Measurements from ENCODE around the gene MBD3L5. TPM values are rescaled to one million over a fixed set of nuclear protein-coding genes. Genes with fewer than 3 reads are reported as not detected.
A peak's percentile ranks its signal among the peaks of the same experiment; 100 is the strongest.
"Not testable (repeated sequence)": the region's sequence is repeated elsewhere in the genome, so short reads cannot be mapped to it uniquely, and the experiment has no call there.

MBD3L5 gene
- total RNA-seq, 1 donor from 2014 or later = not detected

DNA sequence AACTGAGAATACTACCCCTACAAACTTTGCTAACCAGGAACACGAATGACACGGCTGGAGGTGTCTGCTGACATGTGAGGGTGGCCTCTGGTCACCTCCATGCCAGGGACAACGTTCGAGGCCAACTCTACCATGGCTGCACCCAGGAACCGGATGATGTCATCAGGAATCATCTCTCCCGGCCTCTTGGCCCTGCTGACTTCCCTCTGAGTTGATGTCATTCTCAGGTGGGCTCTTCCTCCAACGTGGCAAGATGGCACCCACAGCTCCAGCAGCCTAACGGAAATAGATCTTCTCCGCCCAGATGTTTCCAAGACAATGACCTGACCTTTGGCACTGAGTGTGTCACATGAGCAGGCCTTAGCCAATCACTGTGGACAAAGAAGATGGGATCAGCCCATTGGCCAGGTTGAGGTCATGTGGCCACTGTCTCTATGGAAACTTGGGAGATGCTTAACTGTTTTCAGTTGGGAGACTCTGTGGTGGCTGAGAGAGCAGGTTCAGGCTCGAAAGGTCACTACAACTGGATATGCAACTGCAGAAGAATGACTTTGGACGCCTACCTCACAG lies 24.2 kb upstream of the MBD3L5 start:
- TF ChIP-seq CTCF (IDR thresholded peaks at IDR 0.05) = no peak
- no peaks in the 10 kb centered on the region for H3K27me3 Mint-ChIP-seq (ENCODE audit: unreplicated experiment)
- H3K9me3 Mint-ChIP-seq (ENCODE audit: unreplicated experiment) = peaks cover 7% of the 10 kb centered on the region
- H3K36me3 Mint-ChIP-seq (ENCODE audit: unreplicated experiment) = no peaks in the 10 kb centered on the region
- H3K4me1 Mint-ChIP-seq (ENCODE audit: unreplicated experiment) = no peaks in the 10 kb centered on the region
- no peak overlapping the region for H3K4me3 Mint-ChIP-seq (ENCODE audit: unreplicated experiment)
- no peak for DNase-seq (ENCODE audit: extremely low spot score, unreplicated experiment)
- no peak overlapping the region for H3K27ac Mint-ChIP-seq (ENCODE audit: unreplicated experiment)

DNA sequence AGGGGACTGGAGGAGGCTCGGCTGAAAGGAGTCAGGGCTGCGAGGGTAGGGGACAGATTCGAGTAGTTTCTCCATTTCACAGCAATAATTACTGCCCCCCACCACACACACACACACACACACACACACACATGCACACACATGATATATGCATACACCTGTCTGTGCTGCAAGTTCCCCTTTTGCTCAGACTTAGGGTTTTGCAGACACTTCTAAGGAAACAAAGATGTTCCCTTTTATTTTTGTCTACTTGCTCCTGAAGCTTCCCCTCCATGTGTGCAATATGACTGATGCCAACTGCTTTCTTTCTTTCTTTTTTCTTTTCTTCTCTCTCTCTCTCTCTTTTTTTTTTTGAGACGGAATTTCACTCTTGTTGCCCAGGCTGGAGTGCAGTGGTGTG lies 22.5 kb upstream of the MBD3L5 start:
- H3K9me3 Mint-ChIP-seq (ENCODE audit: unreplicated experiment) = peaks cover 9% of the 10 kb centered on the region
- H3K4me3 Mint-ChIP-seq (ENCODE audit: unreplicated experiment) = no peak overlapping the region
- TF ChIP-seq CTCF (IDR thresholded peaks at IDR 0.05) = no peak
- H3K27ac Mint-ChIP-seq (ENCODE audit: unreplicated experiment) = no peak overlapping the region
- no peaks in the 10 kb centered on the region for H3K36me3 Mint-ChIP-seq (ENCODE audit: unreplicated experiment)
- H3K4me1 Mint-ChIP-seq (ENCODE audit: unreplicated experiment) = no peaks in the 10 kb centered on the region
- no peaks in the 10 kb centered on the region for H3K27me3 Mint-ChIP-seq (ENCODE audit: unreplicated experiment)
- DNase-seq (ENCODE audit: extremely low spot score, unreplicated experiment) = no peak

DNA sequence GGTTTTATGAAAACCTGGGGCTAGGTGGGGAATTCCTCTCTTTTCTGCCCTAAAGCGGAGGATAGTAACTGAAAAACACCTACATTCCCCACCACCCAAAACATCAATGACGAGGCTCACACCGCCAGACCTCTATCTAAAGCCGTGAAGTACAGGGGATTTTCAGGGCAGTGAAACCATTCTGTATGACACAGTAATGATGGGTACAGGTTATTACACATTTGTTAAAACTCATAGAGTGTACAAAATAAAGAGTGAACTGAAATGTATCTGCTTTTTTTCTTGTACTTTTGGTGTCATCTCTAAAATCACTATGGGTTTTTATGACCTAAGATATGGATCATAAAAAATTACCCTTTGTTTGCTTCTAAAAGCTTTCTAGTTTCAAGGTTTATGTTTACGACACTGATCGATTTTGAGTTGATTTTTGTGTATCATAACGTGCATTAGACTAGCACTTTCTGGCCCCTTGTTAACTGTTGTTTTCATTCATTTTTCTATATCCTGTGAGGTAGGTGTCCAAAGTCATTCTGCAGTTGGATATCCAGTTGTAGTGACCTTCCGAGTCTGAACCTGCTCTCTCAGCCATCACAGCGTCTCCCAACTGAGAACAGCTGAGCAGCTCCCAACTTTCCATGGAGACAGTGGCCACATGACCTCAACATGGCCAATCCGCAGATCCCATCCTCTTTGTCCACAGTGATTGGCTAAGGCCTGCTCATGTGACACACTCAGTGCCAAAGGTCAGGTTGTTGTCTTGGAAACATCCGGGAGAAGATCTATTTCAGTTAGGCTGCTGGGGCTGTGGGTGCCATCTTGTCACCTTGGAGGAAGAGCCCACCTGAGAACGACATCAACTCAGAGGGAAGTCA lies 19.4 kb upstream of the MBD3L5 start:
- no peaks in the 10 kb centered on the region for H3K27me3 Mint-ChIP-seq (ENCODE audit: unreplicated experiment)
- H3K9me3 Mint-ChIP-seq (ENCODE audit: unreplicated experiment) = peaks cover 9% of the 10 kb centered on the region
- no peak overlapping the region for H3K27ac Mint-ChIP-seq (ENCODE audit: unreplicated experiment)
- no peaks in the 10 kb centered on the region for H3K36me3 Mint-ChIP-seq (ENCODE audit: unreplicated experiment)
- DNase-seq (ENCODE audit: extremely low spot score, unreplicated experiment) = peak; percentile 51
- H3K4me1 Mint-ChIP-seq (ENCODE audit: unreplicated experiment) = no peaks in the 10 kb centered on the region
- TF ChIP-seq CTCF (IDR thresholded peaks at IDR 0.05) = no peak
- no peak overlapping the region for H3K4me3 Mint-ChIP-seq (ENCODE audit: unreplicated experiment)

- no peak overlapping the region for H3K27ac Mint-ChIP-seq (ENCODE audit: unreplicated experiment)
- no peaks in the 10 kb centered on the region for H3K4me1 Mint-ChIP-seq (ENCODE audit: unreplicated experiment)
- DNase-seq (ENCODE audit: extremely low spot score, unreplicated experiment) = peak; percentile 53
- peaks cover 9% of the 10 kb centered on the region for H3K9me3 Mint-ChIP-seq (ENCODE audit: unreplicated experiment)
- no peak overlapping the region for H3K4me3 Mint-ChIP-seq (ENCODE audit: unreplicated experiment)
- H3K27me3 Mint-ChIP-seq (ENCODE audit: unreplicated experiment) = no peaks in the 10 kb centered on the region
- no peak for TF ChIP-seq CTCF (IDR thresholded peaks at IDR 0.05)
- no peaks in the 10 kb centered on the region for H3K36me3 Mint-ChIP-seq (ENCODE audit: unreplicated experiment)
Measured at GRCh38 chr19:7013678-7014077, 16.7 kb upstream of the MBD3L5 start.

- DNase-seq (ENCODE audit: extremely low spot score, unreplicated experiment) = peak; percentile 63
- H3K4me1 Mint-ChIP-seq (ENCODE audit: unreplicated experiment) = no peaks in the 10 kb centered on the region
- H3K36me3 Mint-ChIP-seq (ENCODE audit: unreplicated experiment) = no peaks in the 10 kb centered on the region
- TF ChIP-seq CTCF (IDR thresholded peaks at IDR 0.05) = no peak
- H3K4me3 Mint-ChIP-seq (ENCODE audit: unreplicated experiment) = no peak overlapping the region
- H3K9me3 Mint-ChIP-seq (ENCODE audit: unreplicated experiment) = no peaks in the 10 kb centered on the region
- H3K27me3 Mint-ChIP-seq (ENCODE audit: unreplicated experiment) = no peaks in the 10 kb centered on the region
- no peak overlapping the region for H3K27ac Mint-ChIP-seq (ENCODE audit: unreplicated experiment)
Measured at GRCh38 chr19:7018828-7019227, 11.6 kb upstream of the MBD3L5 start.

GRCh38 chr19:7021331-7021730 lies 9.0 kb upstream of the MBD3L5 start, which contains the start of gene MBD3L2B:
Gene MBD3L2B, minus strand, starts transcription at chr19:7021431. Its CDS starts 34 bp downstream, at chr19:7021397.
- H3K9me3 Mint-ChIP-seq (ENCODE audit: unreplicated experiment); DNase-seq (ENCODE audit: extremely low spot score, unreplicated experiment); H3K4me3 Mint-ChIP-seq (ENCODE audit: unreplicated experiment); H3K4me1 Mint-ChIP-seq (ENCODE audit: unreplicated experiment); H3K27ac Mint-ChIP-seq (ENCODE audit: unreplicated experiment); H3K27me3 Mint-ChIP-seq (ENCODE audit: unreplicated experiment); H3K36me3 Mint-ChIP-seq (ENCODE audit: unreplicated experiment): not testable (repeated sequence)

- H3K27ac Mint-ChIP-seq (ENCODE audit: unreplicated experiment); H3K4me1 Mint-ChIP-seq (ENCODE audit: unreplicated experiment); H3K27me3 Mint-ChIP-seq (ENCODE audit: unreplicated experiment); H3K9me3 Mint-ChIP-seq (ENCODE audit: unreplicated experiment); DNase-seq (ENCODE audit: extremely low spot score, unreplicated experiment); H3K4me3 Mint-ChIP-seq (ENCODE audit: unreplicated experiment); H3K36me3 Mint-ChIP-seq (ENCODE audit: unreplicated experiment): not testable (repeated sequence)
Measured at GRCh38 chr19:7028790-7029189, 1.6 kb upstream of the MBD3L5 start.
